GM19351 (cell line): ENCODE results near the gene HMGCS2.
"Not testable (repeated sequence)": the region's sequence is repeated elsewhere in the genome, so short reads cannot be mapped to it uniquely, and the experiment has no call there.

Source experiments
- ATAC-seq: cut with Tn5 transposase; IDR thresholded peaks from one replicate; pipeline ENCODE4 v1.9.1; 2021; ENCODE audit warnings: mild to moderate bottlenecking, moderate library complexity; ENCODE audit not compliant: unreplicated experiment

The HMGCS2 gene

GRCh38 chr1:119790451-119791198, 21.9 kb upstream of the HMGCS2 start:
- no peak for ATAC-seq

GRCh38 chr1:119787776-119788175, 19.1 kb upstream of the HMGCS2 start:
- no peak for ATAC-seq

DNA sequence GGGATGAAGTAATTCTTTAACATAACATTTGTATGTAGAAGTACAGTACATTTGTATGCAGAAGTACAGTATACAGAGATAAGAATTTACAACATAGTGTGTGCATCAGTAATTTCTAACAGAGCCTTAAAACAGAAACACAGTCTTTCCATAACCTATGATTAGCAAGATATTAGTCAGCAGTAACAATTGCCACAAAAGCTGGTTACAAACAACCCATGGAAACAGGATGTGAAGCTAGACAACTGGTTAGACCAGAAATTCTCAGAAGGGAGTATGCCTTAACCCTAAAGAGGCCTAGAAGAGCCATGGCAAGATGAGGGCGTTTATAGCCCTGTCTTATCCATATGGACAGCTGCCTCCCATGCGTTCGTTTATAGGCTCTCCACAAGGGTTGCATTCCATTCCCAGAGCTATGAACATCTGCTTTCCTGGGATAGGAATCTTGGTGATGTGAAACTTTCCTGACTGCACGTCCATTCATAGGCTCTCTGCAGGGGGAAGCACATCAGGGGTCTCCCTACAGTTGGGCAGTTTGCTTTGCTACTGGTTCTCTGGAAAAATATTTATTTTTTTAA, 17.9 kb upstream of the HMGCS2 start:
- ATAC-seq = not testable (repeated sequence)

GRCh38 chr1:119786046-119786445, 17.3 kb upstream of the HMGCS2 start:
- not testable (repeated sequence) for ATAC-seq

GRCh38 chr1:119784191-119784781, 15.6 kb upstream of the HMGCS2 start:
- no peak for ATAC-seq

- ATAC-seq = no peak
Observed at GRCh38 chr1:119783354-119784185, 14.9 kb upstream of the HMGCS2 start.

DNA sequence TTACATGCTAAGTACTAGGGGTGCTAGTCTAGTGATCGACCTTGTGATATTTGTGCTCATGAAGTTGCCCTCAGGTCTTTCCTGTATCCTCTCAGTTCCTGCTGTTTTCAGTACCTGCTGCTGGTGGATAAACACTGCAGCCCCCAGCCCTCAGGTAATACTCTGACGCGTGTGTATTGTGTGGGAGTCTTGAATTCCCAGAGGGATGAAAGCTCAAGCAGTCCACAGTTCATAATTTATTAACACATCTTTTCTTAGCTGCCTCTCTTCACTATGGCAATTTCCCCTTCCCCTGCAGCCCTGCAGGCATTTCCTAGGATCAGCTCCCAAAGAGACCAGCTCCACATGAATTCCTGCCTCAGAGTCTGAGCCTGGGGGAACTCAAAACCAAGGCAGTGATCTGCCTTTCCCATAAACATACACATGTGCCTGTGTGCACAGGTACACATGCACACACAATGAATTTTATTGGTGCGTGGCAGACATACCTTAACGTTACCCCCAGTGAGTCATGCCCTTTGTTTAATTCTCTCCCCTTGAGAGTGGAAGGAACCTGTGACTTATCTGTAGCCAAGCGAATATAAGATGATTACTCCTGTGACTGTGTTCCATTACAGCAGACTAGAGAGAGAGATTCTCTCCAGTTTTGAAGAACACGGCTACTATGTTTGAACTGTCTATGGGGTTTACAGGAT, 14.1 kb upstream of the HMGCS2 start:
- no peak for ATAC-seq

- no peak for ATAC-seq
Observed at GRCh38 chr1:119781434-119782210, 12.9 kb upstream of the HMGCS2 start.

DNA sequence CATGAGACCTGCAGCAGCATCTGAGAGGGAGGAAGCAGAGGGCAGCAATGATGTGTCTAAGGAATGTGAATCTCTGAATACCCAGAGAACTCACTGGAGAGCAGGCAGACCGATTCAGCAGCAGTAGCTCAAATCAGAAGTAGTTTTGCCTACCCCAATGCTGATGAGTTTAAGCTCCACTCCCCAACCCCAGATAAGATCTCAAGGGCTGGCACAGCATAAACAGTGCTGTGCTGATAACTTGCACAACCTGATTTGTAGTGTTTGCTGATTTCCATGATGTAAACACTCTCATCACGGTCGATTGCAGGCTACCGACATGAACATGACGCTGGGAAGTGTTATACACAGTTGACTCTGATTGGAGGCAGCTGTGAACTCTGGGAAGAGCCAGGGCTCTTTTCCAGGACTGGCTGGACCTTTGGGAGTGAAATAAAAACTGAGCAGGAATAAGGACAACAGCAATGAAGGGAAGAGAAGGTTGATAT, 11.2 kb upstream of the HMGCS2 start:
- no peak for ATAC-seq

GRCh38 chr1:119778886-119779560, 10.3 kb upstream of the HMGCS2 start:
- ATAC-seq = no peak

DNA sequence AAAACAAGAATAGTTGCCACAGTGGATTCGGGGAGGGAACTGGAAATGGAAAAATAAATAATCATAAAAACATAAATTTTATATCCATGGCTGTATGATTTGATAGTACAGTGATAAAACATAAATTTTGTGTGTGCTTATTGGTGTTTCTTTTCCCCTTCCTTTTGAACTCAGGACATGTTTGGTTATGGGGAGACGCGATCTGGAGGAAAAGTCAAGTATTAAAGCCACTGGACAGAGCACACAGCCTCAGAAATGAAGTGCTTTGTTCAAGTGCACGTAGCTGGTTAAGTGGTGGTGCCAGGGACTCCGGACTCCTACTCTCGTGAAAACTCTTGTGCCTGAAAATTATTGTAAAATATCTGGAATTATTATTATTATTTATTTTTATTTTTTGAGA, 9.7 kb upstream of the HMGCS2 start:
- no peak for ATAC-seq

DNA sequence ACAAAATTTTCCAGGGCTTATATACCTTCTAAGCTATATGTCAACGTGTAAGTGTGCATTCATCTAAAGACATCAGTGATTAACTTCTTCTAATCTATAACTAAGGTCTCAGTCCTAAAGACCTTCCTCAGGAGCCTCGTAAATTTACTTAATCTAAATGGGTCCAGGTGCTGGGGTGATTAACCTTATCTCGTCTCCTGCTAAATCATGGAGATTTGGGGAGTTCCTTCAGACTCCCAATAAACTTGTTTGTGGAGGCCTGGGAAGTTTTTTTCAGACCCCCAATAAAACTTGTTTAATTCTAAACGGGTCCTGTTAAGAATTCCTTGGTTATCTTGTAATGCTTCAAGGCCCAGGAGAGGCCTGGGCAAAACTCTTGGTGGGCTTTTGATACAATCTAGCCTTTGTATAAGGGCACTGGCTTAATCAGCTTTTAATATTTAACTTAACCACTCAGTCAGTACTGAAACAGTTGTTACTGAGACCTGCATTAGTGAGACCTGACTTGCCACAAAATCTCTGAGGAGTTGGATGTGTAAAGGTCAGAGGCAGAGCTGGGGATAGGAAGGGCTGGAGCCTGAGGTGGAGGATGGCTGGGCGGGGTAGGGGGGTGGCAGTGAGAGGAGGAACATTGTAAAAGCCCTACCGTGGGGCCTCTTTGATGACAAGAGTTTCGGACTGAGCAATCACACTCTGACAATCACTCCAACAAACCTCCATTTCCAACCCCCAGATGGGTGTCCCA, 6.2 kb upstream of the HMGCS2 start:
- no peak for ATAC-seq

DNA sequence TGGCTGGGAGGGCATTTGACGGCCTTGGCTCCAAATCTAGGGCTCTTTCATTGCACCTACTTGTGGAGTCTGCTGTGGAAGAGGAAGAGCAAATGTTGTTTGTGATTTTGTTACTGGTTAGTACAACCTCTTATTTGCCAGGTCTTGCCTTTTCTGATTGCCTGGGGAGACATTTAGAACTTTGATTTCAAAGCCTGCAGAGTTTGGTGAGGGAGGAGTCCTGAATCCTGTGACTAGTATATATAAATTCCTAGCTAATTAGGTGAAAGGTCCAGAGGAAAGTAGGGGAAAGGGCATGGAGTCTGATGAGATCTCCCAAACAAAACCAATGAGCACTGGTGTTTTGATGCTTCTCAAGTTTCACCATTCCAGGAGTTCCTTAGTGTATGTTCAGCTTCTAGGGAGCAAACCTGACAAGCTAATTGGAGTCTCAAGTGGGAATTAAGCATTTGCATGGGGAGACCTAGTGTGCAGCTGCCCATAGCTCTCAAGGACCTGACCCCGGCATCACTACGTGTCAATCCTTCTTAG, 5.1 kb upstream of the HMGCS2 start:
- ATAC-seq = no peak

- ATAC-seq = no peak
Observed at GRCh38 chr1:119772298-119772697, 3.6 kb upstream of the HMGCS2 start.

- ATAC-seq = no peak
Observed at GRCh38 chr1:119771770-119772169, 3.1 kb upstream of the HMGCS2 start.

DNA sequence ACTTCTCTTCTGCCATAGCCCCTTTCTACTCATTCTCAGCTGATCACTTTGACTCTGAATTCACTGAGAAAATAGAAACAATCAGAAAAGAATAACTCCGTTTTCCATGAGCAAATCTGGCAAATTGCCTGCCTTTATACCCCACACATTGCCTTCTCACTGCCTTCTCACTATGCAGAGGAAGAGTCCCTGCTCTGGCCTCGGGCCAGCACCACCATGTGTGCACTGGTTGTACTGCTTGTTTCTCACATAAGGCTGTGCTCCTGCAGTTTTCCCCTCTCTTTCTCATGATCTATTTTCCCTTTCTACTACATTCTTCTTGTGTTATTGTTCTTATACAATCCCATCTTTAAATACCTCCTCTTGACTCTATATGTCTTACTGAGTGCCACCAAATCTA, 2.3 kb upstream of the HMGCS2 start:
- ATAC-seq = no peak

DNA sequence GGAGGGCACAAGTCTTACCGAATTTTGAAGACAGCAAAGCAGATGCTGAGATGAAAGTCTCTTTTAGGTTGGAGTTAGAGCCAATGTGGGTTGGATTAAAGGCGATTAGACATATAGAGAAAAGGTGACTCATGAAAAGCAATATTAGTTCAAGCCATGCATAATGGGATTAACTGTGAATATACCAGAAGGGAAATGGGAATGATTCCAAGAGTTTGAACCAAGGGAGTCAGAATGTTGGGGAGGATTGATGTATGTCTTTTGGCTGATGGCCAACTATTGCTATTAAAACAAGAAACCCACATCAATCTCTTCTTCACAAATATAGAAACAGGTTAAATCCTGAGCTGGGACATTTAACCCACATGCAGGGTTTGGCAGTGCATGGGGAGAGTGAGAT, 1.2 kb downstream of the HMGCS2 start:
- ATAC-seq = no peak

DNA sequence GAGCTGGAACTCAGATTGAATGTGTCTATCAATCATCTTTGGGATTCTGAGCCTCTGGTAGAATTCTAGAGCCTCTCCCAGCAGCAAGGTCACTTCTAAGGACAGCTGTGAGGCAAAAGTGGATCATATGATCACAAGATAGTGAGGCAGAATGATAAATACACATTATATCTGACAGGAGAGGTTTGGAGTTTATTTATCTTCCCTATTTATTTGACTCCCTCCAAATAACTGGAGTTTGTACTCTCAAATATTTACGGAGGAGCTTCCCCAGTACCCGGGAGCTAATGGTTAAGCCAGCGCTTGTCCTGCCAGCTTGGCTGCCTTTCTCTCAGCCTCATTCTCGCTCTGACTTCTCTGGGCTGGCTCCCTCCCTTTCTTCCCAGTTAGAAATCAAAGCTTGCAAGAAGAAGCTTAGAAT, 2.3 kb downstream of the HMGCS2 start:
- no peak for ATAC-seq
